Activated naive CD8-positive, alpha-beta T cell (primary cell): ENCODE results near the gene DSCAML1.
A peak's percentile ranks its signal among the peaks of the same experiment; 100 is the strongest.
"Not testable (repeated sequence)": the region's sequence is repeated elsewhere in the genome, so short reads cannot be mapped to it uniquely, and the experiment has no call there.

Source experiments
- H3K27ac Mint-ChIP-seq: one replicate; pipeline ENCODE4 v1.8.0; 2021; ENCODE audit warnings: mixed read lengths
- H3K27me3 Mint-ChIP-seq: one replicate; pipeline ENCODE4 v1.8.0; 2021; ENCODE audit warnings: mixed read lengths
- H3K36me3 Mint-ChIP-seq: one replicate; pipeline ENCODE4 v1.8.0; 2021; ENCODE audit warnings: mixed read lengths
- H3K4me1 Mint-ChIP-seq: one replicate; pipeline ENCODE4 v1.8.0; 2021; ENCODE audit warnings: low read depth, mixed read lengths
- H3K4me3 Mint-ChIP-seq: one replicate; pipeline ENCODE4 v1.8.0; 2021; ENCODE audit warnings: mild to moderate bottlenecking, mixed read lengths
- H3K9me3 Mint-ChIP-seq: one replicate; pipeline ENCODE4 v1.8.0; 2021; ENCODE audit warnings: low read depth, mixed read lengths

DSCAML1 gene

DNA sequence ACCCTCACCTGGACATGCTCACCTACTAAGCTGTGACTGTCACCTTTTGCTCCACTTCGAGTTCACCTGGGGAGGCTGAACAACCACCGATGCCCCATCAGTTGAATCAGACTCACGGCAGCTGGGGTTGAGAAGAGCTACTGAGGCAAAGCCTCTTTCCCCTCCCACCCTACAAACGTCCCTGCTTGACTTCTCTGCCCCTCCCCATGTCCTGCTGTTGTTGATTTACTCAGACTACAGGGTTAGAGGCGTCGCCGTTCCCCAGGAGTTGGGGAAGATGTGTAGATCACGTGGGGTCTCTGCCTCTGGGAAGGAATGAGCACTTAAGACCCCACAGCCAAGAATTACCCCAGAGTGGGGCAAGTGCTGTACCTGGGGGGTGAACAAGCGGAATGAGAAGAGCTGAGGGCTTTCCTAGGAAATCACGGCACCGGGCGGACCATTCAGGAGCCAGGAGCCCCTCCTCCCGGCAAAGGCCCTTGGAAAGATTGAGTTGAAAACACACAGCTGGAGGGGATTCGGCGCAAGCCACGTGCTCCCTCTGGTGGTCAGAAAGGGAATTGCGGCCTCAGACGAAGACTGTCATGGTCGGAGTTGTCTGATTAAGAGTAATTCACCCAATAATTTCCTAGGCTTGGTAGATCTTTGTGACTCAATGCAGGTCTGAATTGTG is 20.5 kb upstream of the DSCAML1 start:
- H3K4me3 Mint-ChIP-seq, result peak overlapping the region; percentile 58
- peak overlapping the region; percentile 94 for H3K27ac Mint-ChIP-seq
- no peaks in the 10 kb centered on the region for H3K9me3 Mint-ChIP-seq
- H3K36me3 Mint-ChIP-seq, result no peaks in the 10 kb centered on the region
- no peaks in the 10 kb centered on the region for H3K27me3 Mint-ChIP-seq
- H3K4me1 Mint-ChIP-seq, result peaks cover 64% of the 10 kb centered on the region

DNA sequence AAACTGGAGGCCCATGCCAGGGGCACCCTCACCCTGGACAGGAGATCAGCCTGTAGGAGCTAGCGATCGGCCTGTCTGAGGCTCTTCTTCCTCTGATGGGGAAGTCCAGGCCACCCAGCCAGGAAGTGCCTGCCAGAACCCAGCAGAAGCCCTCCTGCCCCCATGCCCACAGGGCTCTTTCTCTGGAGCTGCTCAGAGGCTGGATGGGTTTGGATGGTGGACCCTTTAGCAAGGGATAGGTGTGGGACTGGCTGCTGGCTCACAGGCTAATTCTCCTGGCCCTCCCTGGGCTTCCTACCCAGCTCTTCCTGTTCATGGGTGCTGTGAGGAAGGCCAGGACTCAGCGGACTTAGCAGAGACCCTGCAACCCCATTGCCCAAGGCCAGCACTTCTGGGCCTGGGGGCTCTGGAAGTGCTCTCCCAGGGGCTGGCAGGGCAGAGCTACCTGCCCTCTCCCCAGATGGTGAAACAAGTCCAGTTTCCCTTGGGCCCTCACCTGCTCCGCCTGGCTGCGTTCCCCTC is 19.9 kb upstream of the DSCAML1 start:
- peak overlapping the region; percentile 94 for H3K27ac Mint-ChIP-seq
- no peaks in the 10 kb centered on the region for H3K27me3 Mint-ChIP-seq
- H3K4me3 Mint-ChIP-seq, result peak overlapping the region; percentile 58
- H3K9me3 Mint-ChIP-seq, result no peaks in the 10 kb centered on the region
- H3K36me3 Mint-ChIP-seq, result no peaks in the 10 kb centered on the region
- peaks cover 59% of the 10 kb centered on the region for H3K4me1 Mint-ChIP-seq

DNA sequence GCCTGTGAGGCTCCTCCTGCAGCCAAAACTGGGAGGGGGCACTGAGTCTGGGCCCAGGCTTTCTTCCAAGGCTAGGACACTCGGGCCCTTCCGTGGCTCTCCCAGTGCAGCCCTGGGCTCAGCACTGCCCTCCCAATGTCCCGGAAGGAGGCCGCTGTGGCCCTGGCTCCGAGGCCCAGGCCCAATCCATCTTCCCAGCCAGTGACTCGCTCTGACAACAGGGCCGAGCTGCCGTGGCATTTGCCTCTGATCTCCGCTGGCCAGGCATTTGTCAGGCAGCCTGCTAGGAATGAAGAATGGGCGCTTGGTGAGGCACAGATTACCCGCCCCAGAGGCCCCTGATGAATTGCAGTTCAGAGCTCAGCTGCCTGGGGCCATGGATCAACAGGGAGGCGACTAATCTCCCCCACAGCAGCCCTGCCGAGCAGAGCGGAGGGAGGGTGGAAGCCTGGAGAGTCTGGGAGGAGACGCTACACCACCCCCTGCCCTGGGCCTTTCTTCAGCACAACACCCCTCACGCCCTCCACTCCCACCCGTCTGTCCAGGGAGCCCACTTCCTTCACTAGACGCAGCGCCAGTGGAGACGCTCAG is 19.2 kb upstream of the DSCAML1 start:
- no peaks in the 10 kb centered on the region for H3K27me3 Mint-ChIP-seq
- H3K27ac Mint-ChIP-seq, result peak overlapping the region; percentile 94
- peaks cover 55% of the 10 kb centered on the region for H3K4me1 Mint-ChIP-seq
- H3K4me3 Mint-ChIP-seq, result peak overlapping the region; percentile 44
- H3K36me3 Mint-ChIP-seq, result no peaks in the 10 kb centered on the region
- H3K9me3 Mint-ChIP-seq, result no peaks in the 10 kb centered on the region

DNA sequence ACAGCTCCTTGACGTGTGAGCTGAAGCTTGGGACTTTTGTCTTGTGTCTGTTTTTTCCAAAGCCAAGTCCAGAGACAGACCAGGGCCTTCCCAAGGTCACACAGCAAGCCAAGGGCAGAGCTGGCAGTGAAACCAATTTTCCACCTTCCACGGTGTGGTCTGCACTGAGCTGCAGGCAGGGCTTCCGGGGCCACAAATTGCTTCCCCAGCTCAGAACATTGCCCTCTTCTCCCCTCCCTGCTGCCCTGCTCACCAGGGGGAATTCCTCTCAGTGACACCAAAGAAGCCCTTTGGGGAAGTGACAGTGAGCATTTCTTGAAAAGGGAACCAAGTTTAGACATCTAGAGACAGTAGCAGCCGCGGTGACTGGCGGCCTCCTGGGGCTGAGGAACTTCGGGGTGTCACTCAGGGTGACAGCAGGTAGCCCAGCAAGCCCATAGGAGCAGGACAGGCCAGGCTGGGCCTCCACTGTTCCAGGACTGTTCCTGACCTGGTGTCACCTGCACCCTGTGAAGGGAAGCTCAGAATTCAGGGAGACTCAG is 18.3 kb upstream of the DSCAML1 start:
- H3K27me3 Mint-ChIP-seq, result no peaks in the 10 kb centered on the region
- H3K9me3 Mint-ChIP-seq, result no peaks in the 10 kb centered on the region
- peaks cover 54% of the 10 kb centered on the region for H3K4me1 Mint-ChIP-seq
- no peaks in the 10 kb centered on the region for H3K36me3 Mint-ChIP-seq
- H3K4me3 Mint-ChIP-seq, result peak overlapping the region; percentile 78
- peak overlapping the region; percentile 94 for H3K27ac Mint-ChIP-seq

DNA sequence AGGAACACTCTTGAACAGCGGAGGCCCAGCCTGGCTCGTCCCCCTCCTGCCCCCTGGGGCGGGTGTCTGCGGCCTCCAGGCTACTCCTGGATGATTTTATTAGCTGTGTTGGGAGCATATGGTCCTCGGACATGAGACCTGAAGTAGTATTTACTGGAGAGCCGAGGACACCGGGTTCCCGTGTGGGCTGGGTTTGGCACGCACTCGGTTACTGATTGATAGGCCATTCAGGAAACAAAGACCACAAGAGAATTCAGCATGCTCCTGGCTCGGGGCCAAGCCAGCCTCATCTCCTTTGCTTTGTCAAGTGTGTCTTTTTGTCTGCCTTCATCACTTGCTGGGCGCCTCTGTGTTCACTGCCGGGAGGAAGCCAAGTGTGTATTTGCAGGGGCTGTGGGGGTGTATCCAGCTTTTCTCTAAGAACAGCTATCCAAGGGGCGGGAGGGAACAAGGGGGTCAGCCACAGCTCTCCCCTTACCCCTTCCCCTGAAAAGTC is 17.8 kb upstream of the DSCAML1 start:
- peaks cover 55% of the 10 kb centered on the region for H3K4me1 Mint-ChIP-seq
- H3K27ac Mint-ChIP-seq, result peak overlapping the region; percentile 94
- H3K27me3 Mint-ChIP-seq, result no peaks in the 10 kb centered on the region
- peak overlapping the region; percentile 78 for H3K4me3 Mint-ChIP-seq
- H3K36me3 Mint-ChIP-seq, result no peaks in the 10 kb centered on the region
- no peaks in the 10 kb centered on the region for H3K9me3 Mint-ChIP-seq

DNA sequence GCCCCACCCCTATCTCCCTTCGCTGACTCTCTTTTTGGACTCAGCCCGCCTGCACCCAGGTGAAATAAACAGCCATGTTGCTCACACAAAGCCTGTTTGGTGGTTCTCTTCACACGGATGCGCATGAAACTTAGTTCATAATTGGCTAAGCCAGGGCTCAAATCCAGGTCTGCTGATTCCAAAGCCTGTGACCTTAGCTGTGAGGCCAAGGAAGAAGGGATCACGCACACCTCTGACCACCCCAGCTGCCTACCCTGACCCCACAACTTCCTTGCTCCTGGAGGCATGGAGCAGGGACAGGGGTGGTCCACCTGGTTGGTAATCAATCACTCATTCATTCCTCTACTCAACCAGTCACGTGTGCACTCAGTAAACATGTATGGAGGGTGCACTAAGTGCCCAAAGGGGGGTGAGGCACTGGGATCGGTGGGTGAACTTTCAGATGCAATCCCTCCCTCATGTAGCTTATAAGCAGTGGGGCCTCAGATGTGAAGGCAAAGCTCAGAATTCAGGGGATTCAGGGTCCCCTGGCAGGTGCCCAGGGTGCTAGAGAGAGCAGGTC is 17.3 kb upstream of the DSCAML1 start:
- H3K9me3 Mint-ChIP-seq, result no peaks in the 10 kb centered on the region
- H3K4me1 Mint-ChIP-seq, result peaks cover 58% of the 10 kb centered on the region
- H3K27me3 Mint-ChIP-seq, result no peaks in the 10 kb centered on the region
- H3K36me3 Mint-ChIP-seq, result no peaks in the 10 kb centered on the region
- peak overlapping the region; percentile 94 for H3K27ac Mint-ChIP-seq
- H3K4me3 Mint-ChIP-seq, result peak overlapping the region; percentile 78

DNA sequence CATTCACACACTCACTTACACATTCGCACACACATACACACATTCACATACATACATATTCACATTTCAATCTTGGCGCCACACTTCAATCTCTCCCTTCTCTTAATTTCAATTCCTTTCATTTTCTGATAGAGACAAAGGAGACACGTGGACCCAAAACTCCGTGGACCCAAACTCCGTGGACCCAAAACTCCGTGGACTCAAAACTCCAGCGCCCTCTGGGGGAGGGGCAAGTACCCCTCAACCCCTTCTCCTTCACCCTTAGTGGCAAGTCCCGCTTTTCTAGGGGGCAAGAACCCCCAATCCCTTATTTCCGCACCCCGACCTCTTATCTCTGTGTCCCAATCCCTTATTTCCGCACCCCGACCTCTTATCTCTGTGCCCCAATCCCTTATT is 13.0 kb upstream of the DSCAML1 start:
- Mint-ChIP-seq H3K4me1 (peaks cover 26% of the 10 kb centered on the region), H3K4me3 (peak overlapping the region; percentile 17)
- H3K36me3 Mint-ChIP-seq, H3K9me3 Mint-ChIP-seq, H3K27me3 Mint-ChIP-seq, H3K27ac Mint-ChIP-seq: not testable (repeated sequence)

DNA sequence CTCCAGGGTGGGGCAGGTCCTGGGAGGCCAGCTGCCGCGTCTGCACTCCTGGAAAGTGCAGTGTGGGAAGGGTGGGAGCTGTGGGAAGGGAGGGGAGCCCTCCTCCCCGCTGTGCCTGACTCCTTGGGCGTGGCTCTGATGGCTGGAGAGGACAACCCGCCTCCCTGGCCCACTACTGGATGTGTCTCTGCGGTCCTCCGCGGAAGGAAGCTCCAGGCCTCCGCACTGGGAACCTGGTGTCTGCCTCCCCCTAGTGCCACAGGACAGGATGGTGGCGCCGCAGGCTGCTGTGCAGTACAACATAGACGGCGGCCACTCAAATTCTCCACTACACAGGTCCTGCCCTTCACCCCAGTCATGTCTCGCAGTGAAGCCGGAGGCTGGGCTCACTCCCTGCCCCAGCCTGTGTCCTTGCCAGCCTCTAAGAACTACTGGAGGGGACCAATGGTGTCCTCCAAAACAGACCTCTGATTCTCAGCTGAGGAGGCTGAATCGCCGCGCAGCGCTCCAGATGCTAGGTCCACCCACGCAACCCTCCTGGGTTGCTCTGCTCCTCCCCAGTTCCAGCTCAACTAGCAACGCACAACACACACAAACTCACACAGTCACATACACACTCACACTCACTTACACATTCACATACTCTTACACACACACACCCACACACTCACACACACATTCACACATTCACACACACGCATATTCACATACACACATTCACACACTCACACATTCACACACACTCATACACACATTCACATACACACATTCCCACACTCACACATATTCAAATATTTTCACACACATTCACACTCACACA is 12.4 kb upstream of the DSCAML1 start:
- H3K36me3 Mint-ChIP-seq, result no peaks in the 10 kb centered on the region
- H3K9me3 Mint-ChIP-seq, result no peaks in the 10 kb centered on the region
- peaks cover 2% of the 10 kb centered on the region for H3K27me3 Mint-ChIP-seq
- H3K4me1 Mint-ChIP-seq, result peaks cover 20% of the 10 kb centered on the region
- H3K27ac Mint-ChIP-seq, result peak overlapping the region; percentile 17
- peak overlapping the region; percentile 17 for H3K4me3 Mint-ChIP-seq

DNA sequence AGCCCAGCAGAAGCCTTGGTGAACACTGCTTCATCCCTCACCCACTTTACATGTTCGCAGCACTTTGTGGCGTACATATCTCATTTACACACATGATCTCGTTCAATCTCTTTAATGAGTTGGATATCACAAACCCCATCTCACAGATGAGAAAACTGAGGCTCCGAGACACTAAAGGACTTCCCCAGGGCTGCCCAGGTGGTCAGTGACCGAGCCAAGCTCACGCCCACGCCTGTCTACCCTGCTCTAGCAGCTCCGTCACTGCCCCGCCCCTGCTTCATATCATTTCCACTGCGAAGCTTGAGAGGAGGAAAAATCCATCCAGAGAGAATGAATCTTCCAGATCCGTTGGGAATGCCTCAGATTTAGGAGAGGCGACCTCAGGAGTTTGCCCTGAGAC is 11.8 kb upstream of the DSCAML1 start:
- peaks cover 13% of the 10 kb centered on the region for H3K4me1 Mint-ChIP-seq
- H3K27me3 Mint-ChIP-seq, result peaks cover 2% of the 10 kb centered on the region
- H3K9me3 Mint-ChIP-seq, result no peaks in the 10 kb centered on the region
- H3K36me3 Mint-ChIP-seq, result no peaks in the 10 kb centered on the region
- H3K27ac Mint-ChIP-seq, result no peak overlapping the region
- H3K4me3 Mint-ChIP-seq, result no peak overlapping the region

DNA sequence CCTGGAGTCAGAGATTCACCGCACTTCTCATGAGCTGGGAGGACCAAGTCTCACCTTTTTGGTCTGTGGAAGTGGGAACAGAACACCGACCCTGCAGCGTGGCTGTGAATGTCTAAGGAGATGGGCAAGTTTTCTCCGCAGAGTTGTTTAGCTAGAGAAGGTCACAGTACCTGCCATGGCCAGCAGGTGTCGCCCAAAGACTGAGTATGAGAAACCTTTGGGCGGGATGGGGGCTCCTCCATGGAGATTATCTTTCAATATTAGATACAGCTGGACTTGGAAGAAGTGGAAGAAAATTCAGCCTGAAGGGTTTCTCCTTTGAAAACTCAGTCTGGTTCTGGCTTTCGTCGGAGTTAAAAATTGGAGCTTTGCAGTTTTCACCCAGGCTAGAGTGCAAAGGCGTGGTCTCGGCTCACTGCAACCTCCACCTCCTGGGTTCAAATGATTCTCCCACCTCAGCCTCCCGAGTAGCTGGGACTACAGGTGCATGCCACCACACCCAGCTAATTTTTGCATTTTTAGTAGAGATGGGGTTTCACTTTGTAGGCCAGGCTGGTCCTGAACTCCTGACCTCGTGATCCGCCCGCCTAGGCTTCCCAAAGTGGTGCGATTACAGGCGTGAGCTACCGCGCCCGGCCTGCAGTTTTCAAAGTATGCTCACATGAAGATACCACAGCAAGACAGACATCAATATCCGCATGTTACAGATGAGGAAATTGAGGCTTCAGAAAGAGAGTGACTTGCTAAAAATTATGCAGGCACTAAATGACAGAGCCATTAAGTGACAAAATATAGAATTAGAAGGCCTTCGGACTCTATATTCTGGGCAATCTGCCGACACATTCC is 10.7 kb upstream of the DSCAML1 start:
- H3K27ac Mint-ChIP-seq, result no peak overlapping the region
- peaks cover 2% of the 10 kb centered on the region for H3K27me3 Mint-ChIP-seq
- H3K4me1 Mint-ChIP-seq, result peaks cover 9% of the 10 kb centered on the region
- no peaks in the 10 kb centered on the region for H3K9me3 Mint-ChIP-seq
- no peak overlapping the region for H3K4me3 Mint-ChIP-seq
- H3K36me3 Mint-ChIP-seq, result no peaks in the 10 kb centered on the region

DNA sequence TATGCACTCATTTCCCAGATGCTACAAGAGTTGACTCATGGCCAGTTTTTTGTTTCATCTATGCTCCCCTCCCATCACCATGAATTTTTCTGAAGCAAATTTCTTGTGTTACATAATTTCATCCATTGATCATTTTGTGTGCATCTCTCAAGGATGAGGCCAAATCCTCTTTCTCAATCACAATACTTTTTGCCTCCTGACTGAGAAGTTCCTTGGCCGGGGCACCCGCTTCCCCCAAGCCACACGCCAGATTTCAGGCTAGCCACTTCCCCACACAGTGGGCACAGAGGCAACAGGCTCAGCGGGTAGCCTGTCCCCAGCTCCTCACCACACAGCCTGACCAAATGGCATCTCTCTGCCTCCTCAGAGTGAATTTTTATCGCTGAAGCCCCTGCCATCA is 9.8 kb upstream of the DSCAML1 start:
- Mint-ChIP-seq H3K27me3 (peaks cover 2% of the 10 kb centered on the region), H3K27ac (no peak overlapping the region), H3K4me1 (peaks cover 9% of the 10 kb centered on the region)

DNA sequence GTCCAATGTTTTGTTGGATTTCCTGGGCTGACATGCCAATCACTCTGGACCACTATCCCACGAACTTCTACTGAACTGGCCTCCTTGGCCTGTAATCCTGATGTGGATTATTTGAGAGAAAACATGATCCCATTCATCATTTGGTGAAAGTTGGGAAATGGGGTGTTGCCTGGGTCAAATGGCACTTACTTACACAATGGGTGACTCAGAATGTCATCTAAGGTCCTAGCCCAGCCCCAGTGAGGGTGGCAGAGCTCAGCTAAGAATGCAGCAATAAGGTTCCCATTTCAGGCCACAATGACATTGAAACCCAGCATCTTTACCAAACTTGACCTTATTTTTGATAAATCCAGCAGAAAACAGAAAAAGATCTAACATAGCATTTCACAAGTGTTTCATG is 8.0 kb upstream of the DSCAML1 start:
- no peak overlapping the region for H3K4me3 Mint-ChIP-seq
- H3K9me3 Mint-ChIP-seq, result no peaks in the 10 kb centered on the region
- H3K27me3 Mint-ChIP-seq, result peaks cover 2% of the 10 kb centered on the region
- H3K27ac Mint-ChIP-seq, result no peak overlapping the region
- peaks cover 9% of the 10 kb centered on the region for H3K4me1 Mint-ChIP-seq
- no peaks in the 10 kb centered on the region for H3K36me3 Mint-ChIP-seq

More for the DNA sequence above, 9.8 kb upstream of the DSCAML1 start:
- Mint-ChIP-seq H3K4me3 (no peak overlapping the region), H3K9me3 (no peaks in the 10 kb centered on the region), H3K36me3 (no peaks in the 10 kb centered on the region)

DNA sequence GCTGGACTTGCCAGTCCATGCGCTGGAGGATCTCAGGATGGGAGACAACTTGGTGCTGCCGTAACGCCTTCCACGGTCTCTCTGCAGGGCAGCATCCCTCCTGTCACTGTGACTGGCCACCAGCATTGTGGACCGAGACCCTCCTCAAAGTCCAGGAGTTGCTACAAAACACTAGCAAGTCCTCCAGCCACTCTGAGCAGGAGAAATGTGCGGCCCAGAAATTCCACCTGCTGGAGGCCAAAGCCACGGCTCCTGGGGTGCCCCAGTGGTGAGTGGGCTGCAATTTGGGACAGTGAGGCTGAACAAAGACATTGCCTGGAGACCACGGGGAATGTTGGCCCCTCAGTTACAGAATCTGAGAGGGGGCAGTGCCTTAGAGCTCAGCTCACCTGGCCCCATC is 6.9 kb upstream of the DSCAML1 start:
- H3K27ac Mint-ChIP-seq, result no peak overlapping the region
- H3K4me3 Mint-ChIP-seq, result no peak overlapping the region
- peaks cover 3% of the 10 kb centered on the region for H3K4me1 Mint-ChIP-seq
- H3K36me3 Mint-ChIP-seq, result no peaks in the 10 kb centered on the region
- H3K9me3 Mint-ChIP-seq, result no peaks in the 10 kb centered on the region
- H3K27me3 Mint-ChIP-seq, result peaks cover 2% of the 10 kb centered on the region

DNA sequence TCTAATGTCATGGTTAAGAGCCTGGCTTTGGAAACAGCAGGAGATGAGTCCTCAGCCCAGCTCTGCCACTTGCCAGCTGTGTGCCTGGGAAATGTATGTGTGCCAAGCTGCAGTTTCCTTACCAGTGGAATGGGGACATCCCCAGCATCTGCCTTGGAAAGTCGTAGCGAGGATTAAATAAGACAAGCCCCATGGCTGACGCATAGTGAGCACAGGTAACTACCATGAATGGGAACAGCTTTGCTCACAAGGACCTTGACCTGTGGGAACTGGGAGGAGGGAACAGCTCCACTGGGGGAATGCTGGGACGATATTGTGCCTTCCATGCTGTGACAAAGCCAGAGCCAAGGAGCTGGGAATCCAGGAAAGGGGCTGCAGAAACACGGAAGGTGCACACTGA is 2.6 kb upstream of the DSCAML1 start:
- Mint-ChIP-seq H3K36me3 (no peaks in the 10 kb centered on the region), H3K27ac (no peak overlapping the region), H3K27me3 (peaks cover 10% of the 10 kb centered on the region), H3K4me1 (peaks cover 15% of the 10 kb centered on the region), H3K4me3 (no peak overlapping the region), H3K9me3 (no peaks in the 10 kb centered on the region)
